ENCODE data around the gene MAP3K6. TPM values are rescaled to one million over a fixed set of nuclear protein-coding genes. Genes with fewer than 3 reads are reported as not detected.
A peak's percentile ranks its signal among the peaks of the same experiment; 100 is the strongest.

MAP3K6 gene
- total and polyA plus RNA-seq, 5 experiments from 2014 or later = 1.7 to 11.6 (median 6.0) TPM

- Mint-ChIP-seq H3K36me3 (peaks cover 0 to 35% (median 2%) of the 10 kb centered on the region in 3 donors), H3K9me3 (no peaks in the 10 kb centered on the region), H3K27ac (peak overlapping the region in 3 of 10 donors; percentile 10 to 37 (median 27)), H3K4me1 (peaks cover 24 to 47% (median 42%) of the 10 kb centered on the region in 4 donors), H3K27me3 (no peaks in the 10 kb centered on the region), H3K4me3 (no peak overlapping the region)
- ATAC-seq (no peak), DNase-seq (no peak)
- POLR2A ChIA-PET = interaction anchor here (0.8 to 1.3 kb wide), 3 partner anchors 8 to 20 kb away, joined by 3 to 4 read pairs (median 4); partner anchors contain the start of gene TMEM222
These were observed 30.0 kb downstream of the MAP3K6 start for GRCh38 chr1:27336756-27337155.

GRCh38 chr1:27335506-27336422 lies 31.0 kb downstream of the MAP3K6 start:
- no peaks in the 10 kb centered on the region for H3K27me3 Mint-ChIP-seq
- no peak for DNase-seq
- POLR2A ChIA-PET = interaction anchor here (0.7 to 1.3 kb wide), 5 partner anchors 8 to 56 kb away, joined by 3 to 4 read pairs (median 3); partner anchors contain the start of genes GPR3 and TMEM222
- no peak for ATAC-seq
- peaks cover 20 to 44% (median 39%) of the 10 kb centered on the region in 4 donors for H3K4me1 Mint-ChIP-seq
- H3K36me3 Mint-ChIP-seq = peaks cover 0 to 42% (median 2%) of the 10 kb centered on the region in 3 donors
- no peaks in the 10 kb centered on the region for H3K9me3 Mint-ChIP-seq
- no peak overlapping the region for H3K27ac Mint-ChIP-seq
- no peak overlapping the region for H3K4me3 Mint-ChIP-seq

- POLR2A ChIA-PET = interaction anchor here (1.3 to 1.9 kb wide), 2 partner anchors 24 to 34 kb away, joined by 3 to 13 read pairs; no protein-coding TSS in a partner anchor
- no peaks in the 10 kb centered on the region for H3K9me3 Mint-ChIP-seq
- H3K4me3 Mint-ChIP-seq = no peak overlapping the region
- ATAC-seq (no peak), DNase-seq (no peak)
- H3K4me1 Mint-ChIP-seq = peaks cover 14 to 37% (median 33%) of the 10 kb centered on the region in 4 donors
- H3K36me3 Mint-ChIP-seq = peaks cover 0 to 47% (median 2%) of the 10 kb centered on the region in 3 donors
- H3K27me3 Mint-ChIP-seq = no peaks in the 10 kb centered on the region
- peak overlapping the region in 1 of 10 donors; percentile 44 for H3K27ac Mint-ChIP-seq
These were observed 33.0 kb downstream of the MAP3K6 start for GRCh38 chr1:27333717-27334279.

DNA sequence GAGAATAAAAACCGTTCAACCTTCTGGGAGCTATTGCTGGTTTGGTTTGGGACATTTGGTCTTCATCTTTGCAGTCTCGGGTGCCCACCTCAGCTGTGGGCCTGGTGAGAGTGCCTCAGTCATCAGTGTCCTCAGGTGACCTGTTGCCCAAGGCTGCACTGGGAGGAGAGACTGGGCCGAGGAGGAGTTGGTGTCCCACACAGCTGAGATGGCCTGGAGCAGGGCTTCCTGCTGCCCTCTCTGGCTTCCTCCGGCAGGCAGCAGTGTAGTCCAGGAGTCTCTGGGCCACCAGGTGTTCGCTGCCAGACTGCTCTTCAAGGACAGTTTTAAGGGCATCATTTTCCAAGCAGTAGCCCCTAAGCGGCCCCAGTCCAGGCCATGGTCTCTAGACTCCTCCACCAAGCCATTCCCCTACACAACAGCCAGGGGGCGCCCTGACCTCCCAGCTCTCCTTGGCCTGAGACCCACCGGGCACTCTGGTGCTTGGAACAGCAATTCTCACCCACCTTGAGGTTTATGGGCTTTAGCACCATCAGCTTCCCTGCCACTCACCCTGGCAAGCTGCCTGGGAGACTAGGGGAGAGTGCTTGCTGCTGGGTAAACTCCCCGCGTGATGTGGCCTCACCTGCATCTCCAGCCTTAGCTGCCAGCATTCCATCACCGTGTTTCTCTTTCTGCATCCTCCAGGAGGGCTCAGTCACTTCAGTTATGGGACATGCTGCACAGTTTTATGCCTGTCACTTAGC lies 34.1 kb downstream of the MAP3K6 start:
- POLR2A ChIA-PET = interaction anchor here (0.5 to 2.2 kb wide), 8 partner anchors 9 to 271 kb away, joined by 3 to 13 read pairs (median 4); partner anchors contain the start of genes AHDC1, SLC9A1 and SYTL1
- peak overlapping the region in 8 of 10 donors; percentile 21 to 78 (median 46) for H3K27ac Mint-ChIP-seq
- H3K9me3 Mint-ChIP-seq = no peaks in the 10 kb centered on the region
- H3K27me3 Mint-ChIP-seq = no peaks in the 10 kb centered on the region
- H3K4me1 Mint-ChIP-seq = peaks cover 18 to 46% (median 40%) of the 10 kb centered on the region in 4 donors
- H3K4me3 Mint-ChIP-seq = peak overlapping the region in 1 of 10 donors; percentile 38
- DNase-seq = peak; percentile 32 to 74 (median 62)
- ATAC-seq = peak; percentile 87 to 93
- peaks cover 0 to 56% (median 0%) of the 10 kb centered on the region in 3 donors for H3K36me3 Mint-ChIP-seq

DNA sequence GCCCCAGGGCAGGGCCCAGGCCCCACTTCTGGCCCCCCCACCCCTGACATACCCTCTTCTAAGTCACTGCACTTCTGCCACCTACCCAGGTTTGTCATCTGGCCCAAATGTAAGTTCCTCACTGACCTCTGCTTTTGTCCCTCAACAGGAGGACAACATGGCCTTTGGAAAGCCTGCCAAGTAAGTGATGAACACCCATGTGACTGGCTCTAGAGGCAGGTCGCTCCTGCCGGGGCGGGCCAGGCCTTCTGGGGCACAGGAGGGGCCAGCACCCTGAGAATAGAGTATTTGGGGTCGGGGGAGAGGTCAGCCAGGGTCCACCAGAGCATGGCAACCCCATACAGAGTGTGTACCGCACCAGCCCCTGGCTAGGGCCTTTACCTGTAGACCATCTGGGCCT lies 34.8 kb downstream of the MAP3K6 start:
- POLR2A ChIA-PET = interaction anchor here (0.5 to 2.2 kb wide), 5 partner anchors 10 to 177 kb away, joined by 3 to 13 read pairs (median 5); partner anchors contain the start of genes SLC9A1 and SYTL1
- DNase-seq (no peak), ATAC-seq (no peak)
- no peak overlapping the region for H3K4me3 Mint-ChIP-seq
- H3K9me3 Mint-ChIP-seq = no peaks in the 10 kb centered on the region
- H3K27ac Mint-ChIP-seq = peak overlapping the region in 3 of 10 donors; percentile 18 to 72 (median 41)
- H3K27me3 Mint-ChIP-seq = no peaks in the 10 kb centered on the region
- peaks cover 0 to 60% (median 0%) of the 10 kb centered on the region in 3 donors for H3K36me3 Mint-ChIP-seq
- H3K4me1 Mint-ChIP-seq = peaks cover 18 to 51% (median 45%) of the 10 kb centered on the region in 4 donors

- peaks cover 0 to 61% (median 0%) of the 10 kb centered on the region in 3 donors for H3K36me3 Mint-ChIP-seq
- no peak for DNase-seq
- no peaks in the 10 kb centered on the region for H3K9me3 Mint-ChIP-seq
- no peaks in the 10 kb centered on the region for H3K27me3 Mint-ChIP-seq
- POLR2A ChIA-PET = interaction anchor here (2.2 kb wide), 1 partner anchor 11 kb away, joined by 13 read pairs; the partner anchor contains the start of gene SYTL1
- ATAC-seq = no peak
- H3K4me1 Mint-ChIP-seq = peaks cover 19 to 56% (median 50%) of the 10 kb centered on the region in 4 donors
- no peak overlapping the region for H3K4me3 Mint-ChIP-seq
- H3K27ac Mint-ChIP-seq = peak overlapping the region in 1 of 10 donors; percentile 59
These were observed 35.3 kb downstream of the MAP3K6 start for GRCh38 chr1:27331426-27331825.

GRCh38 chr1:27330786-27331185 lies 36.0 kb downstream of the MAP3K6 start:
- DNase-seq (no peak), ATAC-seq (no peak)
- H3K27me3 Mint-ChIP-seq = no peaks in the 10 kb centered on the region
- POLR2A ChIA-PET = no interaction called here
- no peaks in the 10 kb centered on the region for H3K9me3 Mint-ChIP-seq
- H3K36me3 Mint-ChIP-seq = peaks cover 0 to 61% (median 0%) of the 10 kb centered on the region in 3 donors
- peak overlapping the region in 4 of 10 donors; percentile 11 to 60 (median 36) for H3K27ac Mint-ChIP-seq
- H3K4me3 Mint-ChIP-seq = no peak overlapping the region
- H3K4me1 Mint-ChIP-seq = peaks cover 23 to 63% (median 56%) of the 10 kb centered on the region in 4 donors

- Mint-ChIP-seq H3K27ac (peak overlapping the region in 6 of 10 donors; percentile 4 to 92 (median 60)), H3K4me3 (peak overlapping the region in 1 of 10 donors; percentile 42), H3K9me3 (no peaks in the 10 kb centered on the region), H3K27me3 (no peaks in the 10 kb centered on the region), H3K4me1 (peaks cover 22 to 87% (median 77%) of the 10 kb centered on the region in 4 donors), H3K36me3 (peaks cover 0 to 66% (median 5%) of the 10 kb centered on the region in 3 donors)
- ATAC-seq (no peak), DNase-seq (no peak)
- POLR2A ChIA-PET = interaction anchor here (0.6 to 2.6 kb wide), 3 partner anchors 13 to 561 kb away, joined by 3 to 12 read pairs (median 7); partner anchors contain the start of gene SYTL1
These were observed 38.8 kb downstream of the MAP3K6 start for GRCh38 chr1:27327964-27328363.

DNA sequence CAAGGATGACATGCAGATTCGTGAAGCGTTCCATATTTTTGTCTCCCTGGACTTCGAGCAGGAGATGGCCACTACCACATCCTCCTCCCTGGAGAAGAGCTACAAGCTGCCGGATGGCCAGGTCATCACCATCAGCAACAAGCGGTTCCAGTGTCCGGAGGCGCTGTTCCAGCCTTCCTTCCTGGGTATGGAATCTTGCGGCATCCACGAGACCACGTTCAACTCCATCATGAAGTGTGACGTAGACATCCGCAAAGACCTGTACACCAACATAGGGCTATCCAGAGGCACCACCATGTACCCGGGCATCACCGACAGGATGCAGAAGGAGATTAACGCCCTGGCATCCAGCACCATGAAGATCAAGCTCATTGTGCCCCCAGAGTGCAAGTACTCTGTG lies 41.5 kb downstream of the MAP3K6 start:
- H3K4me3 Mint-ChIP-seq = peak overlapping the region in 1 of 10 donors; percentile 20
- POLR2A ChIA-PET = no interaction called here

DNA sequence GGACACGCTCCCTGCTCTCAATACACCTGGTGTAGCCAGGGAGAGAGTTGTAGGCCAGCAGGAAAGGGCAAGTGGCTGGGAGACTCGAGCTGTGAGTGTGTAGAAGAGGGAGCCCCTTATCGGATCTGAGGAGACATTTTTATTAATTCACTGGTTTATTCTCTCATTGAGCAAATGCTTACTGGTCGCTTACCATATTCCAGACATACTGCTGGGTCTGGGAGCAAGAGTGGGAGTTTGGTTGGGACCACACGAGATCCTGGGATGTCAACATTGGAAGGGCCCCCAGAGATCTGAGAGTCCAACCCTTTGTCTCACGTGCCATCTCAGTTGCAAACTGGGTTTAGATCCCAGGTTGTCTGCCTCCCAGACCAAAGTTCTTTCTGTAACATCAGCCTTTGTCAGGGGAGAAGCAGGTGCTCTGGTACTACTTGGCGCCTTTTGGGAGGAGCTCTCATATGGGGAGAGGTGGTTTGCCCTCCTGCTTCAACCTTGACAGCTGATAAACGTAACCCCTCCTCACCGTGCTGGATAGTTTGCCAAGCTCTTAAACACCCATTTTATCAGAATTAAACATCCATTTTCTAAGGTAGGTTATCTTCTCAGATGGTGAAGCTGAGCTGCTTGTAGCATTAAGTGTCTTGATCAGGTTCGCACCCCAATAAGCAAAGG lies 44.1 kb downstream of the MAP3K6 start:
- Mint-ChIP-seq H3K27ac (peak overlapping the region; percentile 93 to 97 (median 96)), H3K27me3 (peaks cover 0 to 8% (median 0%) of the 10 kb centered on the region in 5 donors), H3K4me3 (peak overlapping the region; percentile 93 to 99 (median 95)), H3K4me1 (peaks cover 18 to 60% (median 51%) of the 10 kb centered on the region in 4 donors), H3K36me3 (peaks cover 0 to 37% (median 5%) of the 10 kb centered on the region in 3 donors), H3K9me3 (no peaks in the 10 kb centered on the region)
- POLR2A ChIA-PET = interaction anchor here (1.0 to 1.9 kb wide), 6 partner anchors 18 to 35 kb away, joined by 4 to 9 read pairs (median 4); partner anchors contain the start of gene SYTL1
- DNase-seq (no peak), ATAC-seq (no peak)

More for the DNA sequence above, 41.5 kb downstream of the MAP3K6 start:
- peaks cover 0 to 51% (median 5%) of the 10 kb centered on the region in 3 donors for H3K36me3 Mint-ChIP-seq
- ATAC-seq (no peak), DNase-seq (no peak)
- H3K27ac Mint-ChIP-seq = peak overlapping the region in 4 of 10 donors; percentile 25 to 83 (median 56)
- no peaks in the 10 kb centered on the region for H3K9me3 Mint-ChIP-seq
- H3K27me3 Mint-ChIP-seq = peaks cover 0 to 2% (median 0%) of the 10 kb centered on the region in 5 donors
- H3K4me1 Mint-ChIP-seq = peaks cover 23 to 79% (median 67%) of the 10 kb centered on the region in 4 donors

Data from naive thymus-derived CD8-positive, alpha-beta T cell (primary cell).